ENCODE measurements around the gene EPDR1. TPM values are rescaled to one million over a fixed set of nuclear protein-coding genes. Genes with fewer than 3 reads are reported as not detected.

EPDR1 gene
- total and polyA plus RNA-seq, 2 experiments from 2014 or later: 44.2 to 51.9 TPM

- Histone ChIP-seq H3K4me3 (no peak overlapping the region), H3K36me3 (no peaks in the 10 kb centered on the region), H3K9me3 (ENCODE audit: low read depth) (no peaks in the 10 kb centered on the region), H3K27me3 (peaks cover 8% of the 10 kb centered on the region), H3K27ac (no peak overlapping the region), H3K4me1 (ENCODE audit: low read depth) (peaks cover 17% of the 10 kb centered on the region)
- TF ChIP-seq CTCF (IDR thresholded peaks at IDR 0.05; ENCODE audit: low read depth, low read length): no peak
- DNase-seq (ENCODE audit: low read depth in 1 of 2, low spot score in 1 of 2): no peak
Measured at GRCh38 chr7:37923996-37924395, 3.6 kb downstream of the EPDR1 start.

DNA sequence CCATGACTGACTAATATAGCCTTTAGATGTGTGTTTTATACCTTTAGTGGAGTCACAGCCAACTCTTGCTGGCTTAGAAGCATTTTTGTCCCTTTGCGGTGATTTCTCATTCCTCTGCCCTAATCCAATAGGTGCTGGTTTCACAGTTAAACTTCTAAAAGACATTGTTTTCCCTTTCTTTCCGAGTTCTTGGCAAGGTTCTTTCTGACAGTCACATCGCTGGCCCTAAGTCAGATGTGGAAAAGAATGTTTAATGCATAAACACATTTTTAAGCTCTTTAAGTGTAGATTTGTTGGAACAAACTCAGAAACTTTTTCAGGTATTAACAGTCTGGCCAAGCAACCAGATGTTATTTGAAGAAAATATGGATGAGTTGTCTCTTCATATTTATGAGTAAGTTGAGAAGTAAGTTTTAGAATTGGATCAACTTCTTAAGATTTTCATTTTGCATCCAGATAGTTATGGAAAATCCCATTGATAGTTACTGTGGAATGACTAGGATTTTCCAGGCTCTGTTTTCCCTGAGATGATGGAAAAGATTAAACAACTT lies 4.1 kb downstream of the EPDR1 start:
- Histone ChIP-seq H3K4me3 (no peak overlapping the region), H3K4me1 (ENCODE audit: low read depth) (peaks cover 23% of the 10 kb centered on the region), H3K27ac (no peak overlapping the region), H3K36me3 (no peaks in the 10 kb centered on the region), H3K9me3 (ENCODE audit: low read depth) (no peaks in the 10 kb centered on the region), H3K27me3 (peaks cover 2% of the 10 kb centered on the region)
- TF ChIP-seq CTCF (IDR thresholded peaks at IDR 0.05; ENCODE audit: low read depth, low read length): no peak
- no peak for DNase-seq (ENCODE audit: low read depth in 1 of 2, low spot score in 1 of 2)

GRCh38 chr7:37925620-37926019 lies 5.2 kb downstream of the EPDR1 start:
- Histone ChIP-seq H3K27me3 (no peaks in the 10 kb centered on the region), H3K9me3 (ENCODE audit: low read depth) (no peaks in the 10 kb centered on the region), H3K4me1 (ENCODE audit: low read depth) (peaks cover 25% of the 10 kb centered on the region), H3K4me3 (no peak overlapping the region), H3K36me3 (no peaks in the 10 kb centered on the region), H3K27ac (no peak overlapping the region)
- no peak for TF ChIP-seq CTCF (IDR thresholded peaks at IDR 0.05; ENCODE audit: low read depth, low read length)
- DNase-seq (ENCODE audit: low read depth in 1 of 2, low spot score in 1 of 2): no peak

DNA sequence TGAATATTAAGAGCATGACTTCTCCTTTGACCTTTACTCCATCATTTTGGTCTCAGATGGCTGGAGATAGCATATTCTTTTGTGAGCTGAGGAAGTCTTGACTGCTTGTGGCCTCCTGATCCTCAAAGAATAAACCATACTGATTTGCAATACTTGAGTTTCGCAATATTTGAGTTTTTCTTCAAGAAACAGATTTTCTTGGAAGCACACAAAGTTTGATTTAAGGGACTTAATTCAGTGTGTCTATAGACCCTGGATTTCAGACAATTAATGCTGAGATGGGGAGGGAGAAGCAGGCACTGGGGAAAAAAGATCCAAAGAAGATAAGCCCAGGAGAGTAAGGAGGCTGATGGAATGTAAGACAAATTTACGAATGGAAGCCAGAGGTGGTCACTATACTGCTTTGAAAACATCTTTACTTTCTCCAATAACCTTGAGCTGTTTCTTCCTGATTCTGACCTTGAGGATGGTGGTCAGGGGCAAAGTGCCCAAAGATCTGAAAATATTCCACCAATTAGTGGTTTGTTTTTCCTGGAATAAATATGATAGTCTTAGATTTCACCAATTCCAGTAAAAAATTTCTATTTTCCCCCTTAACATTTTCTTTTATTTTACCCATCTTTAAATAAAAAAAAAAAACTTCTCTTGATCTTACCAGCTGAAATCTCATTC lies 7.5 kb downstream of the EPDR1 start:
- Histone ChIP-seq H3K27ac (peak overlapping the region; percentile 6), H3K9me3 (ENCODE audit: low read depth) (no peaks in the 10 kb centered on the region), H3K36me3 (no peaks in the 10 kb centered on the region), H3K4me1 (ENCODE audit: low read depth) (peaks cover 17% of the 10 kb centered on the region), H3K4me3 (no peak overlapping the region), H3K27me3 (no peaks in the 10 kb centered on the region)
- DNase-seq (ENCODE audit: low read depth in 1 of 2, low spot score in 1 of 2): peak in 1 of 2 donors; percentile 48
- no peak for TF ChIP-seq CTCF (IDR thresholded peaks at IDR 0.05; ENCODE audit: low read depth, low read length)

GRCh38 chr7:37928878-37929277 lies 8.4 kb downstream of the EPDR1 start:
- Histone ChIP-seq H3K36me3 (no peaks in the 10 kb centered on the region), H3K4me3 (no peak overlapping the region), H3K27ac (peak overlapping the region; percentile 82), H3K4me1 (ENCODE audit: low read depth) (peaks cover 17% of the 10 kb centered on the region), H3K9me3 (ENCODE audit: low read depth) (no peaks in the 10 kb centered on the region), H3K27me3 (no peaks in the 10 kb centered on the region)
- DNase-seq (ENCODE audit: low read depth in 1 of 2, low spot score in 1 of 2): peak in 1 of 2 donors; percentile 21
- TF ChIP-seq CTCF (IDR thresholded peaks at IDR 0.05; ENCODE audit: low read depth, low read length): no peak
